SIG-M5 (cell line): Measurements from ENCODE around the gene CDK2AP2.
"Not testable (repeated sequence)": the region's sequence is repeated elsewhere in the genome, so short reads cannot be mapped to it uniquely, and the experiment has no call there.

Experiments used
- DNase-seq: peaks from one replicate; lab custom pipeline; 2025; lab: John Stamatoyannopoulos, UW

The CDK2AP2 gene

GRCh38 chr11:67466367-67466766 is 41.6 kb downstream of the CDK2AP2 start:
- DNase-seq: no peak

DNA sequence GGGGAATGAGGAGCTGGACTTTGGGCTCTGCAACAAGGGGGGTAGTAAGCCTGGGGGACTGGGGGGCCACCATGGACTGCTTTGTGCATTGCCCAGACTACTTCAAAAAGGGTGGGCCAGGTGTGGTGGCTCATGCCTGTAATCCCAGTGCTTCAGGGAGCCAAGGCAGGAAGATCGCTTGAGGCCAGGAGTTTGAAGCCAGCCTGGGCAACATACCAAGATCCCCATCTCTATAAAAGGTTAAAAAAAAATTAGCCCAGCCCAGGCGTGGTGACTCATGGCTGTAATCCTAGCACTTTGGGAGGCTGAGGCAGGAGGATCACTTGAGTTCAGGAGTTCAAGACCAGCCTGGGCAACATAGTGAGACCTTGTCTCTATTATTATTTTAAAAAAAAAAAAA is 42.4 kb downstream of the CDK2AP2 start:
- DNase-seq: not testable (repeated sequence)

GRCh38 chr11:67465189-67465510 is 42.8 kb downstream of the CDK2AP2 start:
- no peak for DNase-seq

GRCh38 chr11:67464411-67465188 is 43.4 kb downstream of the CDK2AP2 start:
- no peak for DNase-seq

DNA sequence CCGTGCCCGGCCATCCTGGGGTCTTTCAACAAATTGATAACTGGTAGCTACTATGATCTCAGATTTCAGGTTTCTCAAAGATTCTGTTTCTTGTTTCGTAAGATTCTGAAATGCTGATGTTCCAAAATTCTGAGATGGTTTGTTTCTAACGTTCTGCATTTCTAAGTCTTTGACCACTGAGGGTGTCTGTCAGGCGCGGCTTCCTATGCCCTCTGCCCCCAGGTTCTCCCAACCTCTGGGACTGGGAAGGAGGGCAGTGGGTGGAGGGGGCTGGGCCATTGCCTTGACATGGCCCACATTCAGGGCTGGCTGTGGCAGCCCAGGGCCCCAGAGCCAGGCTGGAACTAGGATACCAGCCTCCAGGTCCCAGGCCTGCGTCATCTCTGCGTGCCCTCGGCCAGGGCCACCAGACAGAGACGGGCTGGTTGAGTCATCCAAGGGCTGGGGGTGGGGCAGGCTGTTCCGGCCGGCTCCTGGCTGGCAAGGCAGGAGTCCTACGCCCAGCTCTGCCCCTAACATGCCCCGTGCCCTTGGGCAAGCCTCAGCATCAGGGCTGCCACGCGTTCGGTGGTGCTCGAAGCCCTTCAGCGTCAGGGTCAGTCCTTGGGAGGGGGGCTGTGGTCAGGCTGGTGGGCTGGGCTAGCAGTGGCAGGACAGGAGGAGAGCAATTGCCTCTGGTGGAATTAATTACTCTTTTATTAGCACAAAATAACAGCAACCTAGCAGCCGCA is 44.1 kb downstream of the CDK2AP2 start:
- no peak for DNase-seq

GRCh38 chr11:67463186-67463585 is 44.8 kb downstream of the CDK2AP2 start:
- no peak for DNase-seq

DNA sequence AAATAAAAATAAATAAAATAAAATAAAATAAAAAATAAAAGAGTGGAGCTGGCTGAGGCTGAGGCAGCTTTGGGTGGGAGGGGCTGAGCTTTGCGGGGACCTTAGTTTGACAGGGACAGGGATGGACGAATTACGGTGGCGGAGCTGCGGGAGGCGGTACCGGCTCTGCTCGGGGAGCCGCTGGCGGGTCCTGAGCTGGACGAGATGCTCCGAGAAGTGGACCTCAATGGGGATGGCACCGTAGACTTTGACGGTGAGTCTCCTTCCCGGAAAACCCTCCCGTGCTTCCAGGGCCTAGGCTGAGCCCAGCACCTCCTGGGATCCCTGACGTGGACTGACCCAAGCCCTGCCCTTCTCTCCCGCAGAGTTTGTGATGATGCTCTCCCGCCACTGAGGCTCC is 49.7 kb downstream of the CDK2AP2 start:
- DNase-seq: no peak

- no peak for DNase-seq
Measured at GRCh38 chr11:67457453-67457852, 50.5 kb downstream of the CDK2AP2 start.
